WTC11 (cell line): ENCODE measurements around the gene ADD2.

Experiments
- JUN ChIP-seq: sonication (generic); formaldehyde crosslinking; IDR thresholded peaks from 2 replicates; pipeline ENCODE4 v1.8.0; 2023; ENCODE audit warnings: mild to moderate bottlenecking, missing genetic modification reagents
- NFE2L1 ChIP-seq: sonication (generic); formaldehyde crosslinking; IDR thresholded peaks from 2 replicates; pipeline ENCODE4 v1.8.1; 2023; ENCODE audit warnings: missing genetic modification reagents
- ZNF317 ChIP-seq: sonication (generic); formaldehyde crosslinking; IDR thresholded peaks from 2 replicates; pipeline ENCODE4 v1.8.1; 2023; ENCODE audit warnings: low read depth, mild to moderate bottlenecking, moderate library complexity, missing genetic modification reagents, borderline replicate concordance
- TF ChIP-seq, protein P1 (sequence below): sonication (generic); formaldehyde crosslinking; IDR thresholded peaks from 2 replicates; pipeline ENCODE4 v1.8.1; 2023; ENCODE audit warnings: mild to moderate bottlenecking, missing genetic modification reagents
- TF ChIP-seq, protein P2 (sequence below): fragments of 200-600 bp; IDR thresholded peaks from 2 replicates; pipeline ENCODE4 v1.8.0; 2022; ENCODE audit warnings: antibody characterized with exemption
- TF ChIP-seq, protein P3 (sequence below): sonication (generic); formaldehyde crosslinking; IDR thresholded peaks from 2 replicates; pipeline ENCODE4 v1.8.0; 2022; ENCODE audit warnings: mild to moderate bottlenecking, missing genetic modification reagents
- TF ChIP-seq, protein P4 (sequence below): sonication (generic); formaldehyde crosslinking; IDR thresholded peaks from 2 replicates; pipeline ENCODE4 v1.8.1; 2022; ENCODE audit warnings: low read depth, missing genetic modification reagents, borderline replicate concordance
- TF ChIP-seq, protein P5 (sequence below): sonication (generic); formaldehyde crosslinking; IDR thresholded peaks from 2 replicates; pipeline ENCODE4 v1.8.1; 2023; ENCODE audit warnings: mild to moderate bottlenecking, missing genetic modification reagents, moderate library complexity
- TF ChIP-seq, protein P6 (sequence below): sonication (generic); formaldehyde crosslinking; IDR thresholded peaks from 2 replicates; pipeline ENCODE4 v1.8.0; 2022; ENCODE audit warnings: mild to moderate bottlenecking, missing genetic modification reagents
- TF ChIP-seq, protein P7 (sequence below): sonication (generic); formaldehyde crosslinking; IDR thresholded peaks from 2 replicates; pipeline ENCODE4 v1.8.0; 2023; ENCODE audit warnings: missing genetic modification reagents
- TF ChIP-seq, protein P8 (sequence below): sonication (generic); formaldehyde crosslinking; IDR thresholded peaks from 2 replicates; pipeline ENCODE4 v1.8.1; 2022; ENCODE audit warnings: mild to moderate bottlenecking, moderate library complexity, missing genetic modification reagents

DNA sequence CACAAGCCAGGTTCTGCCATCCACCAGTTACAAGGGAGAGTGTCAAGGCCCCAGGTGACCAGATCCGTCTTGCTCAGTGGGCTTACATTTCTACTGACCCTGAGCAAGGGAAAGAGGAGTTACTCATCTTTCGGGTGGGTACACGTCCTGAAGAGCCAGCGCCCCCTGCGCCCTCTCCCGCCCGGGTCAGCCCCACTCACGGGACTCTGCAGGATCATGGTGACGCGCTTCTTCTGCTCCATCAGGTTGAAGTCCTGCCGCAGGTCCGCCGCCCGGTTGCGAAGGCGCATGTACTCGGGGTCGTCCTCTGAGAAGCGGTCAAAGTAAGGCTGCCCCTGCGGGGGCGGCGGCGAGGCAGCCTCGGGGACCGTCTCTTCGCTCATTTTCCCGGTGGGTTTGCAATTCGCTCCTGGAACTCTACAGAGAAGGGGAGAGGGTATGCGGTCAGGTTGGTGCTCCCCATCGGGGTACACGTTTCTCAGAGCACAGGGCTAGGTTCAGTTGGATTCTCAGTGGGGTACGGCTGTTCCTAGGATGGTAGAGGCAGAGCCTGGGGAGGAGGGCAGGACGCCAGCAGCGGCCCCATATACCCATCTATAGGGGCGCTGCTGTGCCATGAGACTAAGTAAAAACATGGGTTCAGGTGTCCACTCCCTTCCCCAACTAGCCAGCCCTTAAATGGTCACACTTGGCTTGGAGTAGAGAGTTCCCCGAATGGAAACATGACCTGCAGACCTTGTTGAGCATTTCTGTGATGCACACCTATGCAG is 61.8 kb downstream of the ADD2 start:
- TF ChIP-seq, protein P1, sequence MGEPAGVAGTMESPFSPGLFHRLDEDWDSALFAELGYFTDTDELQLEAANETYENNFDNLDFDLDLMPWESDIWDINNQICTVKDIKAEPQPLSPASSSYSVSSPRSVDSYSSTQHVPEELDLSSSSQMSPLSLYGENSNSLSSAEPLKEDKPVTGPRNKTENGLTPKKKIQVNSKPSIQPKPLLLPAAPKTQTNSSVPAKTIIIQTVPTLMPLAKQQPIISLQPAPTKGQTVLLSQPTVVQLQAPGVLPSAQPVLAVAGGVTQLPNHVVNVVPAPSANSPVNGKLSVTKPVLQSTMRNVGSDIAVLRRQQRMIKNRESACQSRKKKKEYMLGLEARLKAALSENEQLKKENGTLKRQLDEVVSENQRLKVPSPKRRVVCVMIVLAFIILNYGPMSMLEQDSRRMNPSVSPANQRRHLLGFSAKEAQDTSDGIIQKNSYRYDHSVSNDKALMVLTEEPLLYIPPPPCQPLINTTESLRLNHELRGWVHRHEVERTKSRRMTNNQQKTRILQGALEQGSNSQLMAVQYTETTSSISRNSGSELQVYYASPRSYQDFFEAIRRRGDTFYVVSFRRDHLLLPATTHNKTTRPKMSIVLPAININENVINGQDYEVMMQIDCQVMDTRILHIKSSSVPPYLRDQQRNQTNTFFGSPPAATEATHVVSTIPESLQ = no peak
- TF ChIP-seq, protein P2, sequence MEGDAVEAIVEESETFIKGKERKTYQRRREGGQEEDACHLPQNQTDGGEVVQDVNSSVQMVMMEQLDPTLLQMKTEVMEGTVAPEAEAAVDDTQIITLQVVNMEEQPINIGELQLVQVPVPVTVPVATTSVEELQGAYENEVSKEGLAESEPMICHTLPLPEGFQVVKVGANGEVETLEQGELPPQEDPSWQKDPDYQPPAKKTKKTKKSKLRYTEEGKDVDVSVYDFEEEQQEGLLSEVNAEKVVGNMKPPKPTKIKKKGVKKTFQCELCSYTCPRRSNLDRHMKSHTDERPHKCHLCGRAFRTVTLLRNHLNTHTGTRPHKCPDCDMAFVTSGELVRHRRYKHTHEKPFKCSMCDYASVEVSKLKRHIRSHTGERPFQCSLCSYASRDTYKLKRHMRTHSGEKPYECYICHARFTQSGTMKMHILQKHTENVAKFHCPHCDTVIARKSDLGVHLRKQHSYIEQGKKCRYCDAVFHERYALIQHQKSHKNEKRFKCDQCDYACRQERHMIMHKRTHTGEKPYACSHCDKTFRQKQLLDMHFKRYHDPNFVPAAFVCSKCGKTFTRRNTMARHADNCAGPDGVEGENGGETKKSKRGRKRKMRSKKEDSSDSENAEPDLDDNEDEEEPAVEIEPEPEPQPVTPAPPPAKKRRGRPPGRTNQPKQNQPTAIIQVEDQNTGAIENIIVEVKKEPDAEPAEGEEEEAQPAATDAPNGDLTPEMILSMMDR = no peak
- TF ChIP-seq NFE2L1 (CRISPR knock-in tag) (no peak), ZNF317 (CRISPR knock-in tag) (no peak), JUN (CRISPR knock-in tag) (no peak)
- TF ChIP-seq, protein P3, sequence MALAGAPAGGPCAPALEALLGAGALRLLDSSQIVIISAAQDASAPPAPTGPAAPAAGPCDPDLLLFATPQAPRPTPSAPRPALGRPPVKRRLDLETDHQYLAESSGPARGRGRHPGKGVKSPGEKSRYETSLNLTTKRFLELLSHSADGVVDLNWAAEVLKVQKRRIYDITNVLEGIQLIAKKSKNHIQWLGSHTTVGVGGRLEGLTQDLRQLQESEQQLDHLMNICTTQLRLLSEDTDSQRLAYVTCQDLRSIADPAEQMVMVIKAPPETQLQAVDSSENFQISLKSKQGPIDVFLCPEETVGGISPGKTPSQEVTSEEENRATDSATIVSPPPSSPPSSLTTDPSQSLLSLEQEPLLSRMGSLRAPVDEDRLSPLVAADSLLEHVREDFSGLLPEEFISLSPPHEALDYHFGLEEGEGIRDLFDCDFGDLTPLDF (CRISPR knock-in tag) = no peak
- TF ChIP-seq, protein P4, sequence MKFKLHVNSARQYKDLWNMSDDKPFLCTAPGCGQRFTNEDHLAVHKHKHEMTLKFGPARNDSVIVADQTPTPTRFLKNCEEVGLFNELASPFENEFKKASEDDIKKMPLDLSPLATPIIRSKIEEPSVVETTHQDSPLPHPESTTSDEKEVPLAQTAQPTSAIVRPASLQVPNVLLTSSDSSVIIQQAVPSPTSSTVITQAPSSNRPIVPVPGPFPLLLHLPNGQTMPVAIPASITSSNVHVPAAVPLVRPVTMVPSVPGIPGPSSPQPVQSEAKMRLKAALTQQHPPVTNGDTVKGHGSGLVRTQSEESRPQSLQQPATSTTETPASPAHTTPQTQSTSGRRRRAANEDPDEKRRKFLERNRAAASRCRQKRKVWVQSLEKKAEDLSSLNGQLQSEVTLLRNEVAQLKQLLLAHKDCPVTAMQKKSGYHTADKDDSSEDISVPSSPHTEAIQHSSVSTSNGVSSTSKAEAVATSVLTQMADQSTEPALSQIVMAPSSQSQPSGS (CRISPR knock-in tag) = no peak
- TF ChIP-seq, protein P5, sequence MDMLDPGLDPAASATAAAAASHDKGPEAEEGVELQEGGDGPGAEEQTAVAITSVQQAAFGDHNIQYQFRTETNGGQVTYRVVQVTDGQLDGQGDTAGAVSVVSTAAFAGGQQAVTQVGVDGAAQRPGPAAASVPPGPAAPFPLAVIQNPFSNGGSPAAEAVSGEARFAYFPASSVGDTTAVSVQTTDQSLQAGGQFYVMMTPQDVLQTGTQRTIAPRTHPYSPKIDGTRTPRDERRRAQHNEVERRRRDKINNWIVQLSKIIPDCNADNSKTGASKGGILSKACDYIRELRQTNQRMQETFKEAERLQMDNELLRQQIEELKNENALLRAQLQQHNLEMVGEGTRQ = no peak
- TF ChIP-seq, protein P6, sequence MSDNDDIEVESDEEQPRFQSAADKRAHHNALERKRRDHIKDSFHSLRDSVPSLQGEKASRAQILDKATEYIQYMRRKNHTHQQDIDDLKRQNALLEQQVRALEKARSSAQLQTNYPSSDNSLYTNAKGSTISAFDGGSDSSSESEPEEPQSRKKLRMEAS (CRISPR knock-in tag) = no peak
- TF ChIP-seq, protein P7, sequence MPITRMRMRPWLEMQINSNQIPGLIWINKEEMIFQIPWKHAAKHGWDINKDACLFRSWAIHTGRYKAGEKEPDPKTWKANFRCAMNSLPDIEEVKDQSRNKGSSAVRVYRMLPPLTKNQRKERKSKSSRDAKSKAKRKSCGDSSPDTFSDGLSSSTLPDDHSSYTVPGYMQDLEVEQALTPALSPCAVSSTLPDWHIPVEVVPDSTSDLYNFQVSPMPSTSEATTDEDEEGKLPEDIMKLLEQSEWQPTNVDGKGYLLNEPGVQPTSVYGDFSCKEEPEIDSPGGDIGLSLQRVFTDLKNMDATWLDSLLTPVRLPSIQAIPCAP (CRISPR knock-in tag) = no peak
- TF ChIP-seq, protein P8, sequence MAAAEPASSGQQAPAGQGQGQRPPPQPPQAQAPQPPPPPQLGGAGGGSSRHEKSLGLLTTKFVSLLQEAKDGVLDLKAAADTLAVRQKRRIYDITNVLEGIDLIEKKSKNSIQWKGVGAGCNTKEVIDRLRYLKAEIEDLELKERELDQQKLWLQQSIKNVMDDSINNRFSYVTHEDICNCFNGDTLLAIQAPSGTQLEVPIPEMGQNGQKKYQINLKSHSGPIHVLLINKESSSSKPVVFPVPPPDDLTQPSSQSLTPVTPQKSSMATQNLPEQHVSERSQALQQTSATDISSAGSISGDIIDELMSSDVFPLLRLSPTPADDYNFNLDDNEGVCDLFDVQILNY (CRISPR knock-in tag) = no peak
